ENCODE measurements around the gene PIAS2.
"Not testable (repeated sequence)": the region's sequence is repeated elsewhere in the genome, so short reads cannot be mapped to it uniquely, and the experiment has no call there.

Gene PIAS2

GRCh38 chr18:46832849-46833248 is 84.5 kb downstream of the PIAS2 start:
- DNase-seq (ENCODE audit: low read depth in 1 of 2, low spot score in 1 of 2): no peak

- not testable (repeated sequence) for DNase-seq (ENCODE audit: low read depth in 1 of 2, low spot score in 1 of 2)
Measured at GRCh38 chr18:46832422-46832821, 84.9 kb downstream of the PIAS2 start.

GRCh38 chr18:46831434-46831833 is 85.9 kb downstream of the PIAS2 start:
- no peak for DNase-seq (ENCODE audit: low read depth in 1 of 2, low spot score in 1 of 2)

- no peak for DNase-seq (ENCODE audit: low read depth in 1 of 2, low spot score in 1 of 2)
Measured at GRCh38 chr18:46830633-46831032, 86.7 kb downstream of the PIAS2 start.

GRCh38 chr18:46829947-46830346 is 87.4 kb downstream of the PIAS2 start:
- no peak for DNase-seq (ENCODE audit: low read depth in 1 of 2, low spot score in 1 of 2)

- no peak for DNase-seq (ENCODE audit: low read depth in 1 of 2, low spot score in 1 of 2)
Measured at GRCh38 chr18:46829531-46829930, 87.8 kb downstream of the PIAS2 start.

- DNase-seq (ENCODE audit: low read depth in 1 of 2, low spot score in 1 of 2): no peak
Measured at GRCh38 chr18:46821856-46822711, 95.2 kb downstream of the PIAS2 start.

GRCh38 chr18:46820863-46821262 is 96.4 kb downstream of the PIAS2 start:
- DNase-seq (ENCODE audit: low read depth in 1 of 2, low spot score in 1 of 2): no peak

GRCh38 chr18:46815661-46816060 is 101.6 kb downstream of the PIAS2 start:
- DNase-seq (ENCODE audit: low read depth in 1 of 2, low spot score in 1 of 2): no peak

GRCh38 chr18:46814399-46814798 is 102.9 kb downstream of the PIAS2 start:
- DNase-seq (ENCODE audit: low read depth in 1 of 2, low spot score in 1 of 2): no peak

GRCh38 chr18:46812311-46812710 is 105.0 kb downstream of the PIAS2 start:
- DNase-seq (ENCODE audit: low read depth in 1 of 2, low spot score in 1 of 2): no peak

GRCh38 chr18:46810481-46811000 is 106.8 kb downstream of the PIAS2 start:
- no peak for DNase-seq (ENCODE audit: low read depth in 1 of 2, low spot score in 1 of 2)

GRCh38 chr18:46809145-46809544 is 108.2 kb downstream of the PIAS2 start:
- DNase-seq (ENCODE audit: low read depth in 1 of 2, low spot score in 1 of 2): no peak

GRCh38 chr18:46795945-46796344 is 121.4 kb downstream of the PIAS2 start:
- DNase-seq (ENCODE audit: low read depth in 1 of 2, low spot score in 1 of 2): not testable (repeated sequence)

GRCh38 chr18:46794607-46795006 is 122.7 kb downstream of the PIAS2 start:
- no peak for DNase-seq (ENCODE audit: low read depth in 1 of 2, low spot score in 1 of 2)

- DNase-seq (ENCODE audit: low read depth in 1 of 2, low spot score in 1 of 2): no peak
Measured at GRCh38 chr18:46793565-46793964, 123.7 kb downstream of the PIAS2 start.

GRCh38 chr18:46789088-46789487 is 128.2 kb downstream of the PIAS2 start:
- DNase-seq (ENCODE audit: low read depth in 1 of 2, low spot score in 1 of 2): no peak

GRCh38 chr18:46787674-46788073 is 129.6 kb downstream of the PIAS2 start:
- no peak for DNase-seq (ENCODE audit: low read depth in 1 of 2, low spot score in 1 of 2)

GRCh38 chr18:46772357-46772756 is 144.9 kb downstream of the PIAS2 start:
- DNase-seq (ENCODE audit: low read depth in 1 of 2, low spot score in 1 of 2): no peak

GRCh38 chr18:46771141-46771540 is 146.2 kb downstream of the PIAS2 start:
- no peak for DNase-seq (ENCODE audit: low read depth in 1 of 2, low spot score in 1 of 2)

GRCh38 chr18:46770708-46771107 is 146.6 kb downstream of the PIAS2 start:
- no peak for DNase-seq (ENCODE audit: low read depth in 1 of 2, low spot score in 1 of 2)

GRCh38 chr18:46768166-46768921 is 149.0 kb downstream of the PIAS2 start:
- DNase-seq (ENCODE audit: low read depth in 1 of 2, low spot score in 1 of 2): no peak
